ENCODE measurements around the gene TAS2R39.

DNA sequence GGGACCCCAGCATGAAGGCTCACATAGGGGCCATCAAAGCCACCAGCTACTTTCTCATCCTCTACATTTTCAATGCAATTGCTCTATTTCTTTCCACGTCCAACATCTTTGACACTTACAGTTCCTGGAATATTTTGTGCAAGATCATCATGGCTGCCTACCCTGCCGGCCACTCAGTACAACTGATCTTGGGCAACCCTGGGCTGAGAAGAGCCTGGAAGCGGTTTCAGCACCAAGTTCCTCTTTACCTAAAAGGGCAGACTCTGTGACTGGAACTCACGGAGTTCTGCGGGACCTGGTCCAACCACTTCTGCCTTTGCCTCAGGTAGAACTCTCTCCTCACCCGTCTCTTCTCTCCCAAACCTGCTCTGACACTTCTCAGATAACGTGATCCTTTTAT is 39.6 kb downstream of the TAS2R39 start:
- TF ChIP-seq, protein P1, sequence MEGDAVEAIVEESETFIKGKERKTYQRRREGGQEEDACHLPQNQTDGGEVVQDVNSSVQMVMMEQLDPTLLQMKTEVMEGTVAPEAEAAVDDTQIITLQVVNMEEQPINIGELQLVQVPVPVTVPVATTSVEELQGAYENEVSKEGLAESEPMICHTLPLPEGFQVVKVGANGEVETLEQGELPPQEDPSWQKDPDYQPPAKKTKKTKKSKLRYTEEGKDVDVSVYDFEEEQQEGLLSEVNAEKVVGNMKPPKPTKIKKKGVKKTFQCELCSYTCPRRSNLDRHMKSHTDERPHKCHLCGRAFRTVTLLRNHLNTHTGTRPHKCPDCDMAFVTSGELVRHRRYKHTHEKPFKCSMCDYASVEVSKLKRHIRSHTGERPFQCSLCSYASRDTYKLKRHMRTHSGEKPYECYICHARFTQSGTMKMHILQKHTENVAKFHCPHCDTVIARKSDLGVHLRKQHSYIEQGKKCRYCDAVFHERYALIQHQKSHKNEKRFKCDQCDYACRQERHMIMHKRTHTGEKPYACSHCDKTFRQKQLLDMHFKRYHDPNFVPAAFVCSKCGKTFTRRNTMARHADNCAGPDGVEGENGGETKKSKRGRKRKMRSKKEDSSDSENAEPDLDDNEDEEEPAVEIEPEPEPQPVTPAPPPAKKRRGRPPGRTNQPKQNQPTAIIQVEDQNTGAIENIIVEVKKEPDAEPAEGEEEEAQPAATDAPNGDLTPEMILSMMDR (IDR thresholded peaks at IDR 0.05), result no peak
- no peak for TF ChIP-seq POLR2A (IDR thresholded peaks at IDR 0.05)
